Measurements from ENCODE around the gene INPP5A. TPM values are rescaled to one million over a fixed set of nuclear protein-coding genes. Genes with fewer than 3 reads are reported as not detected.

INPP5A gene
- total and polyA plus RNA-seq, 9 of the 15 experiments (the other 6 are each of a cell fraction or from before 2014, with no cell fraction given): 0.66 to 11.6 (median 7.7) TPM

- intact Hi-C loops (cut with micrococcal nuclease) (no loop called here), in situ Hi-C loops (cut with MboI) (no loop called here)
- BruUV-seq (replicated peaks): no TSS peak
- Histone ChIP-seq H3K9me3 (replicated peaks; ENCODE audit: control insufficient read depth, insufficient read depth, low read depth, low read length) (no peaks in the 10 kb centered on the region), H3K4me3 (no peak overlapping the region), H3K9ac (ENCODE audit: insufficient read depth in 1 of 2, low read depth in 2 of 2, low read length in 2 of 2) (peak overlapping the region in 1 of 2 experiments; percentile 83; a peak in 2 of 4 replicates), H2AFZ (ENCODE audit: low read depth, low read length) (no peak overlapping the region), H4K20me1 (replicated peaks; ENCODE audit: control insufficient read depth, insufficient read depth, low read length) (peaks cover 9% of the 10 kb centered on the region; the same call in 1 of the 2 replicates), H3K79me2 (ENCODE audit: control insufficient read depth, insufficient read depth, low read length) (no peaks in the 10 kb centered on the region; the same call in 1 of the 3 replicates), H3K27me3 (ENCODE audit: control insufficient read depth in 2 of 2, insufficient read depth in 2 of 2, low read length in 2 of 2) (no peaks in the 10 kb centered on the region), H3K4me2 (ENCODE audit: insufficient read depth, low read length) (peak overlapping the region; percentile 56), H3K27ac (ENCODE audit: extremely low read depth, low read depth, low read length) (peak overlapping the region; percentile 28; the same call in 1 of the 3 replicates), H3K9me1 (ENCODE audit: control insufficient read depth, insufficient read depth, low read length) (peaks cover 3% of the 10 kb centered on the region), H3K4me1 (replicated peaks in 1 of 2; ENCODE audit: control insufficient read depth in 2 of 2, insufficient read depth in 2 of 2, low read length in 2 of 2) (peaks cover 21 to 37% of the 10 kb centered on the region in 2 experiments), H3K36me3 (ENCODE audit: control insufficient read depth, insufficient read depth, low read length) (no peaks in the 10 kb centered on the region)
- ATAC-seq: peak; percentile 97
- ChIA-PET CTCF (ENCODE audit: low intra/inter-chr PET ratio) (no interaction called here), POLR2A (interaction anchor here (0.6 to 1.2 kb wide), 7 partner anchors 12 to 233 kb away, joined by 3 to 4 read pairs (median 3); no protein-coding TSS in a partner anchor)
- peak; percentile 63 to 83 (median 70) for DNase-seq (ENCODE audit: extremely low read depth in 1 of 4, low spot score in 3 of 4)
- FAIRE-seq: peak; percentile 96
- 15% methylated on average over 11 of the region's 23 CpGs for WGBS (ENCODE audit: insufficient coverage, low coverage, missing lambda C conversion rate)
- TF ChIP-seq ETV5 (CRISPR knock-in tag; IDR thresholded peaks at IDR 0.05; ENCODE audit: low read depth) (peak; percentile 80), CBFA2T2 (conservative IDR thresholded peaks at IDR 0.05) (peak; percentile 85), POLR2AphosphoS5 (IDR thresholded peaks at IDR 0.05; ENCODE audit: control insufficient read depth, insufficient read depth, low read depth, low read length) (peak; percentile 74), EP300 (IDR thresholded peaks at IDR 0.05; ENCODE audit: low read length) (peak; percentile 64), ZNF740 (CRISPR knock-in tag; IDR thresholded peaks at IDR 0.05) (peak; percentile 33; the same call in 1 of the 2 replicates), ZNF740 (tag; IDR thresholded peaks at IDR 0.05) (no peak), KLF16 (IDR thresholded peaks at IDR 0.05) (peak; percentile 68), ZBTB1 (CRISPR knock-in tag; IDR thresholded peaks at IDR 0.05; ENCODE audit: borderline replicate concordance, low read depth) (0 out of 2 replicates have a peak, but pooled peaks have one; percentile 27), ZSCAN32 (CRISPR knock-in tag; IDR thresholded peaks at IDR 0.05) (no peak), ETS1 (conservative IDR thresholded peaks at IDR 0.05; ENCODE audit: control insufficient read depth, low read depth, low read length) (peak; percentile 62; the same call in 1 of the 2 replicates), ZNF76 (CRISPR knock-in tag; IDR thresholded peaks at IDR 0.05; ENCODE audit: borderline replicate concordance) (no peak), DPF2 (IDR thresholded peaks at IDR 0.05) (peak; percentile 88), KDM1A (IDR thresholded peaks at IDR 0.05) (peak in 1 of 2 experiments; percentile 63; a peak in 2 of 4 replicates), L3MBTL2 (IDR thresholded peaks at IDR 0.05) (peak; percentile 57), GATA2 (CRISPR knock-in tag; IDR thresholded peaks at IDR 0.05) (0 out of 2 replicates have a peak, but pooled peaks have one; percentile 20)
Measured at GRCh38 chr10:132571650-132572544, 34.3 kb downstream of the INPP5A start.

Data from K562 (cell line).